GM18909 (cell line): Measurements from ENCODE around the gene MAPT.
"Not testable (repeated sequence)": the region's sequence is repeated elsewhere in the genome, so short reads cannot be mapped to it uniquely, and the experiment has no call there.

Experiments
- ATAC-seq: cut with Tn5 transposase; IDR thresholded peaks from one replicate; pipeline ENCODE4 v1.9.1; 2021; ENCODE audit warnings: mild to moderate bottlenecking; ENCODE audit not compliant: unreplicated experiment, poor library complexity

MAPT gene

GRCh38 chr17:46020998-46021397 is 126.6 kb downstream of the MAPT start:
- ATAC-seq: no peak

- not testable (repeated sequence) for ATAC-seq
Observed at GRCh38 chr17:46023366-46023765, 129.0 kb downstream of the MAPT start.

GRCh38 chr17:46023783-46024388 is 129.5 kb downstream of the MAPT start:
- ATAC-seq: no peak

- ATAC-seq: no peak
Observed at GRCh38 chr17:46024590-46024989, 130.2 kb downstream of the MAPT start.

- no peak for ATAC-seq
Observed at GRCh38 chr17:46025060-46025459, 130.7 kb downstream of the MAPT start.

GRCh38 chr17:46025510-46026165 is 131.3 kb downstream of the MAPT start:
- no peak for ATAC-seq

- ATAC-seq: no peak
Observed at GRCh38 chr17:46026166-46027047, 132.1 kb downstream of the MAPT start.

GRCh38 chr17:46027048-46027975 is 133.0 kb downstream of the MAPT start:
- ATAC-seq: no peak

- no peak for ATAC-seq
Observed at GRCh38 chr17:46027976-46028325, 133.6 kb downstream of the MAPT start.

- ATAC-seq: no peak
Observed at GRCh38 chr17:46028374-46028773, 134.0 kb downstream of the MAPT start.

GRCh38 chr17:46028981-46029565 is 134.7 kb downstream of the MAPT start:
- no peak for ATAC-seq

GRCh38 chr17:46029627-46030026 is 135.3 kb downstream of the MAPT start:
- ATAC-seq: no peak

- no peak for ATAC-seq
Observed at GRCh38 chr17:46030752-46031151, 136.4 kb downstream of the MAPT start.

- no peak for ATAC-seq
Observed at GRCh38 chr17:46031440-46031839, 137.1 kb downstream of the MAPT start.

- no peak for ATAC-seq
Observed at GRCh38 chr17:46031920-46032319, 137.6 kb downstream of the MAPT start.

GRCh38 chr17:46032909-46033308 is 138.6 kb downstream of the MAPT start:
- no peak for ATAC-seq

GRCh38 chr17:46033392-46033791 is 139.0 kb downstream of the MAPT start:
- ATAC-seq: no peak

- ATAC-seq: no peak
Observed at GRCh38 chr17:46035112-46035818, 140.9 kb downstream of the MAPT start.

GRCh38 chr17:46036491-46036890 is 142.1 kb downstream of the MAPT start:
- no peak for ATAC-seq
